ENCODE data around the gene ZXDC.

DNA sequence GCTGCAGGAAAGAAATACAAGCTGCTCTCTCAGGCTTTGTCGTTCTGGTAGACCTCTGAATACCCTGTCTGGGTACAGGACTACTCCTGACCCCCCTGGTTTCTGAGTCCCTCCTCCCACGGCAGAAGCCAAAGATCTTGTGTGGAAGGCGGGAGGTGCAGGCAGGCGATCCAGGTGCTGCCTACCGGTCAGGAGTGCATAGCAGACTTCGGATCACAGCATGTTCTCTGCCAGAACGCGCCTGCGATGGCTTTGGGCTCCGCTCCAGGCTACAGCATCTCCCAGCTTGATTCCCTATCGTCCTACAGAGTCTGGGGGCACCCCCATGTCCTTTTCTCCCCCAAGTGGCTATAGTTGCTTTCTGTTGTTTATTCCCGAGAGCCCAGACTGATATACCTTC lies 83.4 kb downstream of the ZXDC start:
- TF ChIP-seq POLR2AphosphoS5 (IDR thresholded peaks at IDR 0.05; ENCODE audit: low read depth), result no peak
- TF ChIP-seq CTCF (IDR thresholded peaks at IDR 0.05; ENCODE audit: insufficient read depth, low read length), result no peak
